ENCODE results near the gene P2RX6. TPM values are rescaled to one million over a fixed set of nuclear protein-coding genes. Genes with fewer than 3 reads are reported as not detected.

The P2RX6 gene
- total and polyA plus RNA-seq, 9 of the 15 experiments (the other 6 are each of a cell fraction or from before 2014, with no cell fraction given): 0.01 to 3.9 (median 1.5) TPM; not detected in 1

DNA sequence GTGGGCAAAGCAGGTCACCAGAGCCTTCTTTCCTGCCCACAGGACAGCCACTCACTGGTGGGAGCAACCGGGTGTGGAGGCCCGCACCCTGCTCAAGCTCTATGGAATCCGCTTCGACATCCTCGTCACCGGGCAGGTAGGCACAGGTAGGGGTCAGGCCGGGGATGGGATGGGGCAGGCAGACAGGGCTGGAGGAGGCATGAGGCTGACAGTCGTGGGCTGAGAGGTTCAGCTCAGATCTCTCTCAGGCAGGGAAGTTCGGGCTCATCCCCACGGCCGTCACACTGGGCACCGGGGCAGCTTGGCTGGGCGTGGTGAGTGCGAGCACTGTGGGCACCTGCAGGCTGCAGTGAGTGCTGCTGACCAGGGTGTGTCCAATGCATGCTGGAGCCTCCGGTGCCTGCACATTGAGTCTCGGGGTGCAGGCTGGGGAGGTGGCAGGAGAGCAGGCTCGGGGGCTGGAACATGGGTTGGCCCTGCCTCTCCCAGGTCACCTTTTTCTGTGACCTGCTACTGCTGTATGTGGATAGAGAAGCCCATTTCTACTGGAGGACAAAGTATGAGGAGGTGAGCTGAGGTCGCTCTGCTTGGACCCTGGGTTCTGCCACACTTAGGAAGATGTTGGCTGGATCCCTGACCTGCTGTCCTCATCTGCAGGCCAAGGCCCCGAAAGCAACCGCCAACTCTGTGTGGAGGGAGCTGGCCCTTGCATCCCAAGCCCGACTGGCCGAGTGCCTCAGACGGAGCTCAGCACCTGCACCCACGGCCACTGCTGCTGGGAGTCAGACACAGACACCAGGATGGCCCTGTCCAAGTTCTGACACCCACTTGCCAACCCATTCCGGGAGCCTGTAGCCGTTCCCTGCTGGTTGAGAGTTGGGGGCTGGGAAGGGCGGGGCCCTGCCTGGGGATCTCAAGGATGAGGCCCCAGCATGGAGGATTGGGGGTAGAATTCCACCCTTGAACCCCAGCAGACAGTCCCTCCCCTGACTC lies 11.1 kb downstream of the P2RX6 start (continued):
- TF ChIP-seq, protein P1, sequence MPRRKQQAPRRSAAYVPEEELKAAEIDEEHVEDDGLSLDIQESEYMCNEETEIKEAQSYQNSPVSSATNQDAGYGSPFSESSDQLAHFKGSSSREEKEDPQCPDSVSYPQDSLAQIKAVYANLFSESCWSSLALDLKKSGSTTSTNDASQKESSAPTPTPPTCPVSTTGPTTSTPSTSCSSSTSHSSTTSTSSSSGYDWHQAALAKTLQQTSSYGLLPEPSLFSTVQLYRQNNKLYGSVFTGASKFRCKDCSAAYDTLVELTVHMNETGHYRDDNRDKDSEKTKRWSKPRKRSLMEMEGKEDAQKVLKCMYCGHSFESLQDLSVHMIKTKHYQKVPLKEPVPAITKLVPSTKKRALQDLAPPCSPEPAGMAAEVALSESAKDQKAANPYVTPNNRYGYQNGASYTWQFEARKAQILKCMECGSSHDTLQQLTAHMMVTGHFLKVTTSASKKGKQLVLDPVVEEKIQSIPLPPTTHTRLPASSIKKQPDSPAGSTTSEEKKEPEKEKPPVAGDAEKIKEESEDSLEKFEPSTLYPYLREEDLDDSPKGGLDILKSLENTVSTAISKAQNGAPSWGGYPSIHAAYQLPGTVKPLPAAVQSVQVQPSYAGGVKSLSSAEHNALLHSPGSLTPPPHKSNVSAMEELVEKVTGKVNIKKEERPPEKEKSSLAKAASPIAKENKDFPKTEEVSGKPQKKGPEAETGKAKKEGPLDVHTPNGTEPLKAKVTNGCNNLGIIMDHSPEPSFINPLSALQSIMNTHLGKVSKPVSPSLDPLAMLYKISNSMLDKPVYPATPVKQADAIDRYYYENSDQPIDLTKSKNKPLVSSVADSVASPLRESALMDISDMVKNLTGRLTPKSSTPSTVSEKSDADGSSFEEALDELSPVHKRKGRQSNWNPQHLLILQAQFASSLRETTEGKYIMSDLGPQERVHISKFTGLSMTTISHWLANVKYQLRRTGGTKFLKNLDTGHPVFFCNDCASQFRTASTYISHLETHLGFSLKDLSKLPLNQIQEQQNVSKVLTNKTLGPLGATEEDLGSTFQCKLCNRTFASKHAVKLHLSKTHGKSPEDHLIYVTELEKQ (CRISPR knock-in tag; IDR thresholded peaks at IDR 0.05): peak; percentile 72; the same call in 1 of the 2 replicates
- peak; percentile 56; the same call in 1 of the 2 replicates for TF ChIP-seq NR2F6 (CRISPR knock-in tag; IDR thresholded peaks at IDR 0.05)
- no peak for TF ChIP-seq POLR2A (conservative IDR thresholded peaks at IDR 0.05)
- 0 out of 2 replicates have a peak, but pooled peaks have one; percentile 6 for TF ChIP-seq TCF7 (IDR thresholded peaks at IDR 0.05; ENCODE audit: borderline replicate concordance)
- 0 out of 2 replicates have a peak, but pooled peaks have one; percentile 38 for TF ChIP-seq HOXB6 (CRISPR knock-in tag; IDR thresholded peaks at IDR 0.05; ENCODE audit: borderline replicate concordance)
- no peak for TF ChIP-seq CSDE1 (IDR thresholded peaks at IDR 0.05)
- TF ChIP-seq ZNF57 (CRISPR knock-in tag; IDR thresholded peaks at IDR 0.05): 0 out of 2 replicates have a peak, but pooled peaks have one; percentile 37
- TF ChIP-seq CCAR2 (IDR thresholded peaks at IDR 0.05; ENCODE audit: low read depth, low read length): no peak
- no peak for TF ChIP-seq ARID2 (IDR thresholded peaks at IDR 0.05)
- no peak for TF ChIP-seq CBX5 (IDR thresholded peaks at IDR 0.05; ENCODE audit: borderline replicate concordance, low read depth)
- TF ChIP-seq HNRNPLL (IDR thresholded peaks at IDR 0.05; ENCODE audit: low read depth, low read length, poor library complexity, severe bottlenecking): no peak
- TF ChIP-seq ZBTB34 (CRISPR knock-in tag; IDR thresholded peaks at IDR 0.05): no peak
- TF ChIP-seq XRCC3 (IDR thresholded peaks at IDR 0.05): no peak
- TF ChIP-seq REST (IDR thresholded peaks at IDR 0.05; ENCODE audit: borderline replicate concordance): no peak; the same call in 1 of the 2 replicates
- 0 out of 2 replicates have a peak, but pooled peaks have one; percentile 56 for TF ChIP-seq REST (CRISPR knock-in tag; IDR thresholded peaks at IDR 0.05; ENCODE audit: low read depth)

Measured in K562 (cell line).